Common myeloid progenitor, CD34-positive (primary cell): ENCODE data around the gene PDE6B.

Experiments
- CTCF ChIA-PET: fragments of 350-600 bp; sonication (Branson Sonifier 250); formaldehyde crosslinking; loops from one replicate; lab custom pipeline; 2021; ENCODE audit warnings: antibody characterized with exemption; lab: Charles Lee
- POLR2A ChIA-PET: fragments of 350-600 bp; sonication (Branson Sonifier 250); formaldehyde crosslinking; loops from one replicate; lab custom pipeline; 2021; ENCODE audit warnings: antibody characterized with exemption; lab: Charles Lee
- DNase-seq, 3 donors: peaks; one replicate each; pipeline versions ENCODE4 v3.0.0 to v3.0.0-alpha.2; 2013
- H3K27ac ChIP-seq, 2 experiments: 1 replicate in 1 of 2; 2 replicates in 1 of 2; pipeline ENCODE4 v1.7.0; 2013; ENCODE audit warnings: inconsistent platforms in 2 of 2, low read length in 2 of 2, mild to moderate bottlenecking in 2 of 2, low read depth in 1 of 2, moderate library complexity in 1 of 2; ENCODE audit not compliant: severe bottlenecking in 2 of 2, insufficient read depth in 1 of 2, poor library complexity in 1 of 2
- H3K27me3 ChIP-seq, 5 experiments: replicated peaks in 2 of 5; 1 replicate in 3 of 5; 2 replicates in 2 of 5; pipeline versions ENCODE4 v1.6.1 to v1.7.0; 2013; ENCODE audit warnings: low read length in 4 of 5, mild to moderate bottlenecking in 2 of 5, moderate library complexity in 2 of 5, inconsistent platforms in 1 of 5; ENCODE audit not compliant: insufficient read depth in 5 of 5, control insufficient read depth in 4 of 5
- H3K36me3 ChIP-seq, 4 experiments: 1 replicate in 2 of 4; 2 replicates in 2 of 4; pipeline versions ENCODE4 v1.6.1 to v1.7.0; 2013; ENCODE audit warnings: low read length in 3 of 4, control low read depth in 1 of 4, mild to moderate bottlenecking in 1 of 4; ENCODE audit not compliant: control insufficient read depth in 4 of 4, insufficient read depth in 4 of 4
- H3K4me1 ChIP-seq, 4 experiments: 1 replicate in 3 of 4; 2 replicates in 1 of 4; pipeline versions ENCODE4 v1.6.1 to v1.7.1; 2013; ENCODE audit warnings: low read length in 3 of 4, mild to moderate bottlenecking in 3 of 4, control low read depth in 1 of 4, inconsistent platforms in 1 of 4, moderate library complexity in 1 of 4; ENCODE audit not compliant: control insufficient read depth in 4 of 4, insufficient read depth in 4 of 4; ENCODE audit errors: control extremely low read depth in 1 of 4
- H3K4me3 ChIP-seq, 7 experiments: 1 replicate in 4 of 7; 2 replicates in 3 of 7; pipeline versions ENCODE4 v1.5.1 to v1.7.0; 2013; ENCODE audit warnings: mild to moderate bottlenecking in 7 of 7, low read length in 6 of 7, moderate library complexity in 6 of 7, inconsistent platforms in 2 of 7, low read depth in 2 of 7, control low read depth in 1 of 7; ENCODE audit not compliant: insufficient read depth in 4 of 7, control insufficient read depth in 1 of 7; ENCODE audit errors: extremely low read depth in 1 of 7
- H3K9me3 ChIP-seq, 5 experiments: 1 replicate in 4 of 5; 2 replicates in 1 of 5; pipeline versions ENCODE4 v1.6.1 to v1.7.1; 2013; ENCODE audit warnings: low read length in 4 of 5, mild to moderate bottlenecking in 2 of 5, inconsistent platforms in 1 of 5, low read depth in 1 of 5, moderate library complexity in 1 of 5; ENCODE audit not compliant: control insufficient read depth in 4 of 5, insufficient read depth in 2 of 5; ENCODE audit errors: control extremely low read depth in 1 of 5
- WGBS: methylation state at CpG from one replicate; pipeline ENCODE4 v1.1.5; 2013; ENCODE audit not compliant: insufficient coverage; 5-methylcytosine and 5-hydroxymethylcytosine counted together

The PDE6B gene

GRCh38 chr4:609400-610050 is 15.8 kb upstream of the PDE6B start:
- POLR2A ChIA-PET = no interaction called here
- 82% methylated on average over 8 of the region's 8 CpGs for WGBS
- DNase-seq = peak in 1 of 3 donors; percentile 29
- Histone ChIP-seq H3K9me3 (peaks cover 0 to 7% (median 0%) of the 10 kb centered on the region in 5 experiments), H3K4me1 (peaks cover 2 to 3% (median 2%) of the 10 kb centered on the region in 4 experiments), H3K27me3 (peaks cover 0 to 47% (median 4%) of the 10 kb centered on the region in 5 experiments), H3K4me3 (no peak overlapping the region), H3K27ac (no peak overlapping the region), H3K36me3 (no peaks in the 10 kb centered on the region)
- CTCF ChIA-PET = interaction anchor here (1.2 kb wide), 1 partner anchor 15 kb away, joined by 3 read pairs; no protein-coding TSS in a partner anchor

DNA sequence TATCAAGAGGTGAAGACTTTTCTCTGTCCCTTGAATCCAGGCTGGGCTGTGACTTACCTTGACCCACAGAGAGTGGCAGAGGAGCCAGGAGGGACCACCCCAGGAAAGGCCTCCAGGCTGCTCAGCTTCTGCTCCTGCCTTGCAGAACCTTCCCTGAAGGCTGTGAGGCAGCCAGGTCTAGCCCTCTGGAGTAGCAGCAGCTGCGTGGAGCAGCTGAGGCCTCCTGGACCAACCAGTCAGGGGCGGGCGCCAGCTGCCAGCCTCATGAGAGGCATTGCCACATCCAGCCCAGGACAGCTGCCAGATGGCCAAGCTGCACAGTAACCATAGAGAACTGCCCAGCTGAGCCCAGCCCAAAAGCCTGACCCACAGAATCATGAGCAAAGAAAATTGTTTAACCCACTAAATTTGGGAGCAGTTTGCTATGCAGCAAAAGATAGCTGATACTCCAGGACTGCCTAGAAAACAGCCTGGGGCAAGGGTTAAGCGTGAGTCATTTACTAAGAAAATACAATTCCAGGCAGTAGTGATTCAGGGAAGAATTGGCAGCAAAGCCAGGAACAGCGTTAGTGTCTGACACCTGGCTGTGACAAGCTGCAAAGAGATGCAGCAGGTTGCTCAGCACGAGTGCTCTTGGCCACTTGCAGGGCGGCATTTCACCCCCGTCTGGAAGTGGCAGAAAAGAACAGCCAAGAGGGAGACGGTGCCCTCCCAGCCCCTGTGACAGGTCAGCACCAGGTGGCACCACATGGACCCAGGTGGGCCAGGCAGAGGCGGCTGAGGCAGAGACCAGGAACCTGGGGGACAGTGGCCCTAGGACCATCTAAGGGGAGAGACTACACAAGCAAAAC is 14.7 kb upstream of the PDE6B start:
- Histone ChIP-seq H3K4me1 (no peaks in the 10 kb centered on the region), H3K27ac (no peak overlapping the region), H3K4me3 (no peak overlapping the region), H3K27me3 (peaks cover 0 to 52% (median 6%) of the 10 kb centered on the region in 5 experiments), H3K36me3 (no peaks in the 10 kb centered on the region), H3K9me3 (peaks cover 0 to 7% (median 0%) of the 10 kb centered on the region in 5 experiments)
- WGBS = 79% methylated on average over 10 of the region's 10 CpGs
- no peak for DNase-seq
- ChIA-PET CTCF (interaction anchor here (1.0 to 1.4 kb wide), 2 partner anchors 8 to 367 kb away, joined by 3 to 4 read pairs; no protein-coding TSS in a partner anchor), POLR2A (no interaction called here)

DNA sequence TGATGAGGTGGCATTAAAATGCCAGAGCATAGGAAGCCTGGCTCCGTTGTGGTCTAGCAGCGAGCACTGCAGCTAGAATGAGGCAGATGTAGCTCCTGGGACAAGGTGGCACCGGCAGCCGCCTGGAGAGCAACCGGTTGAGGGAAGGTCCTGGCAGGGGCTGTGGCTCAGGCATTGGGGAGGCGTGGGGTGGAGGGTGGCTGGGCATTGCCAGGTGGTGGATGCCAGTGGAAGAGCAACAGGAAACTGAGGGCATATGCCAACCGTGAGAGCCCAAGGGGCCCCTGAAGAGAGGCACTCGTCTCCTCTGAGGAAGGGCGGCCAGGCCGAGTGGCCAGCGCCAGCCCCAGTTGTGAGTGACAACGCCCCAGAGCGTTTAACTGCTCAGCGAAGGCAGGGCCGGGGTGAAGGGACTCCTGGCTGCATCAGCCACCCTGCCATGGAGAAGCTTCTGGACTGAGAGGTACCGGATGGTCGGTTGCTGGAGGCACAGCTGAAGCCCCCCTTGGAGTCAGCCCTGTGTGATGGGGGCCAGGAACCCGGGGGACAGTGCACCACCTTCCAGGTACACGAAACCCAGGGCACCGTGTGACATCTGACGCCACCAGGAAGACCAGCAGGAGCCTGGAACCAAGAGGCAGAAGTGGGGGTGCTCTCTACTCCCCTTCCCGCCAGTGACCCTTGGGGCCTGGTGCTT is 13.2 kb upstream of the PDE6B start:
- CTCF ChIA-PET = interaction anchor here (1.4 kb wide), 1 partner anchor 9 kb away, joined by 4 read pairs; no protein-coding TSS in a partner anchor
- no peaks in the 10 kb centered on the region for H3K4me1 ChIP-seq
- POLR2A ChIA-PET = no interaction called here
- H3K27ac ChIP-seq = no peak overlapping the region
- H3K36me3 ChIP-seq = no peaks in the 10 kb centered on the region
- 86% methylated on average over 22 of the region's 22 CpGs for WGBS
- peaks cover 0 to 7% (median 0%) of the 10 kb centered on the region in 5 experiments for H3K9me3 ChIP-seq
- no peak overlapping the region for H3K4me3 ChIP-seq
- peaks cover 0 to 55% (median 8%) of the 10 kb centered on the region in 5 experiments for H3K27me3 ChIP-seq
- no peak for DNase-seq

- CTCF ChIA-PET = no interaction called here
- Histone ChIP-seq H3K4me3 (no peak overlapping the region), H3K27ac (no peak overlapping the region), H3K36me3 (no peaks in the 10 kb centered on the region), H3K4me1 (no peaks in the 10 kb centered on the region), H3K27me3 (peaks cover 0 to 55% (median 8%) of the 10 kb centered on the region in 5 experiments), H3K9me3 (peaks cover 0 to 7% (median 0%) of the 10 kb centered on the region in 5 experiments)
- WGBS = 96% methylated on average over 4 of the region's 7 CpGs
- DNase-seq = no peak
- POLR2A ChIA-PET = no interaction called here
Measured at GRCh38 chr4:612749-613125, 12.6 kb upstream of the PDE6B start.

DNA sequence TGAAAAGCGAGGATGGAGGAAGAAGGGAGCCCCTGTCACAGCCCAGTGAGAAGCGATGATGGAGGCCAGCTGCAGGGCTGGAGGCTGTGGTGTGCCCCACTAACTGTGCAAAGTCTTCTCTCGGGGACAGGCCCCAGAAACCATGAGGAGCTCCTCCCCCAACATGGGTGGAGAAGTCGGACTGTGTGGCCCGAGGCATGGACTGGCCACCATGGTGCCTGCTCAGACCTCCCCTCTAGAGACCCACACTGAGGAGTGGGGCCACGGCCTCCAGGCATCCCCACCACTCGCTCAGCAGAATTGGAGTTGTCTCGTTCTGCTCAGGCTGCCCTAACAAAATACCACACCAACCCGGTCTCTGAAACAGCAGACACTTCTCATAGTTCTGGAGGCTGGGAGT is 12.2 kb upstream of the PDE6B start:
- no peak overlapping the region for H3K27ac ChIP-seq
- POLR2A ChIA-PET = no interaction called here
- no peaks in the 10 kb centered on the region for H3K4me1 ChIP-seq
- CTCF ChIA-PET = no interaction called here
- no peaks in the 10 kb centered on the region for H3K36me3 ChIP-seq
- H3K27me3 ChIP-seq = peaks cover 0 to 53% (median 8%) of the 10 kb centered on the region in 5 experiments
- DNase-seq = no peak
- H3K4me3 ChIP-seq = no peak overlapping the region
- WGBS = 96% methylated on average over 8 of the region's 9 CpGs
- H3K9me3 ChIP-seq = peaks cover 0 to 7% (median 0%) of the 10 kb centered on the region in 5 experiments

- Histone ChIP-seq H3K4me3 (no peak overlapping the region), H3K27me3 (peaks cover 0 to 39% (median 6%) of the 10 kb centered on the region in 5 experiments), H3K9me3 (no peaks in the 10 kb centered on the region), H3K4me1 (no peaks in the 10 kb centered on the region), H3K27ac (no peak overlapping the region), H3K36me3 (no peaks in the 10 kb centered on the region)
- DNase-seq = no peak
- 100% methylated on average over 1 of the region's 1 CpG for WGBS
- ChIA-PET POLR2A (no interaction called here), CTCF (no interaction called here)
Measured at GRCh38 chr4:616091-616490, 9.3 kb upstream of the PDE6B start.
